Large intestine (tissue), 12 donors: ENCODE data around the gene TMEM42. TPM values are rescaled to one million over a fixed set of nuclear protein-coding genes. Genes with fewer than 3 reads are reported as not detected.
"Not testable (repeated sequence)": the region's sequence is repeated elsewhere in the genome, so short reads cannot be mapped to it uniquely, and the experiment has no call there.

ENCODE experiments used
- DNase-seq, 2 donors: peaks; one replicate each; pipeline versions ENCODE4 v3.0.0 to v3.0.0-alpha.2; 2013
- H3K27ac ChIP-seq: one replicate; pipeline ENCODE4 v1.5.1; 2013; ENCODE audit warnings: low read length
- H3K27me3 ChIP-seq: 2 replicates; pipeline ENCODE4 v1.6.1; 2013; ENCODE audit warnings: low read length; ENCODE audit not compliant: control insufficient read depth, insufficient read depth
- H3K36me3 ChIP-seq: 2 replicates; pipeline ENCODE4 v1.6.1; 2013; ENCODE audit warnings: low read length; ENCODE audit not compliant: control insufficient read depth, insufficient read depth
- H3K4me1 ChIP-seq: one replicate; pipeline ENCODE4 v1.6.1; 2013; ENCODE audit warnings: low read length; ENCODE audit not compliant: control insufficient read depth, insufficient read depth
- H3K4me3 ChIP-seq: one replicate; pipeline ENCODE4 v1.5.1; 2013; ENCODE audit warnings: low read length
- H3K9me3 ChIP-seq: one replicate; pipeline ENCODE4 v1.6.1; 2013; ENCODE audit warnings: mild to moderate bottlenecking, low read depth, low read length, moderate library complexity; ENCODE audit not compliant: control insufficient read depth
- WGBS: methylation state at CpG from one replicate; pipeline ENCODE4 v1.1.5; 2013; ENCODE audit warnings: low lambda C conversion rate; ENCODE audit not compliant: insufficient coverage; 5-methylcytosine and 5-hydroxymethylcytosine counted together
- long read RNA-seq, 11 donors: transcript quantifications; one replicate each; lab custom pipeline, GENCODE V29; 2026
- polyA plus RNA-seq: library from polyadenylated mRNA; unstranded; fragments of 120-200 nt; gene quantifications from one replicate; pipeline ENCODE4 v1.2.1, GENCODE V29; 2013

Gene TMEM42
- 17.1 TPM for polyA plus RNA-seq
- long read RNA-seq, donor 1, partial matches to known transcripts = 0 of 1 reads
- long read RNA-seq, donor 1, other reads (novel, unspliced or antisense) = 0 of 1 reads
- long read RNA-seq, donor 2, transcript TMEM42-201 (3 exons, 1,026 nt) = major isoform, 9 of 11 reads
- long read RNA-seq, donor 2, partial matches to known transcripts = 0 of 11 reads
- long read RNA-seq, donor 2, other reads (novel, unspliced or antisense) = 0 of 11 reads
- long read RNA-seq, donor 3 = 0 reads
- long read RNA-seq, donor 4, partial matches to known transcripts = 0 of 2 reads
- long read RNA-seq, donor 4, other reads (novel, unspliced or antisense) = 0 of 2 reads
- long read RNA-seq, donor 5, partial matches to known transcripts = 0 of 1 reads
- long read RNA-seq, donor 5, other reads (novel, unspliced or antisense) = 0 of 1 reads
- long read RNA-seq, donor 6, partial matches to known transcripts = 0 of 8 reads
- long read RNA-seq, donor 6, other reads (novel, unspliced or antisense) = 0 of 8 reads
- long read RNA-seq, donor 7, partial matches to known transcripts = 0 of 3 reads
- long read RNA-seq, donor 7, other reads (novel, unspliced or antisense) = 0 of 3 reads
- long read RNA-seq, donor 8, transcript TMEM42-201 (3 exons, 1,026 nt) = major isoform, 6 of 14 reads
- long read RNA-seq, donor 8, partial matches to known transcripts = 5 of 14 reads
- long read RNA-seq, donor 8, other reads (novel, unspliced or antisense) = 0 of 14 reads
- long read RNA-seq, donor 9, partial matches to known transcripts = 8 of 15 reads
- long read RNA-seq, donor 9, other reads (novel, unspliced or antisense) = 0 of 15 reads
- long read RNA-seq, donor 10, partial matches to known transcripts = 0 of 5 reads
- long read RNA-seq, donor 10, other reads (novel, unspliced or antisense) = 0 of 5 reads
- long read RNA-seq, donor 11, partial matches to known transcripts = 0 of 4 reads
- long read RNA-seq, donor 11, other reads (novel, unspliced or antisense) = 0 of 4 reads

GRCh38 chr3:44861412-44862225 lies at the start of gene TMEM42:
Gene TMEM42 (plus strand): TSS chr3:44861912. CDS start chr3:44861925, 13 bp downstream.
- H3K36me3 ChIP-seq = peaks cover 7% of the 10 kb centered on the region
- H3K27ac ChIP-seq = peak within 1 kb of the TSS; percentile 80
- no CpG with 5 or more reads among the region's 91 CpGs for WGBS
- peaks cover 6% of the 10 kb centered on the region for H3K4me1 ChIP-seq
- H3K9me3 ChIP-seq = no peaks in the 10 kb centered on the region
- peak within 1 kb of the TSS; percentile 63 for H3K4me3 ChIP-seq
- H3K27me3 ChIP-seq = no peaks in the 10 kb centered on the region
- peak; percentile 90 to 95 for DNase-seq

GRCh38 chr3:44814751-44815150 lies 47.0 kb upstream of the TMEM42 start:
- Histone ChIP-seq H3K27me3 (no peaks in the 10 kb centered on the region), H3K27ac (no peak overlapping the region), H3K4me3 (no peak overlapping the region), H3K4me1 (no peaks in the 10 kb centered on the region), H3K9me3 (no peaks in the 10 kb centered on the region), H3K36me3 (peaks cover 5% of the 10 kb centered on the region)
- no peak for DNase-seq
- WGBS = 100% methylated on average over 1 of the region's 6 CpGs

- not testable (repeated sequence) for H3K27ac ChIP-seq, DNase-seq, H3K4me3 ChIP-seq, H3K36me3 ChIP-seq, H3K4me1 ChIP-seq, H3K9me3 ChIP-seq, H3K27me3 ChIP-seq
- WGBS = no CpG with 5 or more reads among the region's 2 CpGs
These were observed 45.4 kb upstream of the TMEM42 start for GRCh38 chr3:44816334-44816733.

- WGBS = no CpG with 5 or more reads among the region's 34 CpGs
These were observed 40.5 kb upstream of the TMEM42 start for GRCh38 chr3:44821206-44821605.

GRCh38 chr3:44825264-44825925 lies 36.3 kb upstream of the TMEM42 start:
- Histone ChIP-seq H3K27me3 (no peaks in the 10 kb centered on the region), H3K9me3 (no peaks in the 10 kb centered on the region), H3K4me3 (no peak overlapping the region), H3K36me3 (peaks cover 2% of the 10 kb centered on the region), H3K27ac (no peak overlapping the region), H3K4me1 (no peaks in the 10 kb centered on the region)
- no CpG with 5 or more reads among the region's 2 CpGs for WGBS
- peak in 1 of 2 donors; percentile 6 for DNase-seq

More at GRCh38 chr3:44821206-44821605, 40.5 kb upstream of the TMEM42 start:
- H3K4me1 ChIP-seq, DNase-seq, H3K27me3 ChIP-seq, H3K4me3 ChIP-seq, H3K36me3 ChIP-seq, H3K27ac ChIP-seq, H3K9me3 ChIP-seq: not testable (repeated sequence)

- H3K9me3 ChIP-seq = no peaks in the 10 kb centered on the region
- no peak overlapping the region for H3K4me3 ChIP-seq
- no peaks in the 10 kb centered on the region for H3K4me1 ChIP-seq
- no peaks in the 10 kb centered on the region for H3K27me3 ChIP-seq
- no peak overlapping the region for H3K27ac ChIP-seq
- H3K36me3 ChIP-seq = peaks cover 8% of the 10 kb centered on the region
- 93% methylated on average over 2 of the region's 3 CpGs for WGBS
- DNase-seq = no peak
These were observed 34.5 kb upstream of the TMEM42 start for GRCh38 chr3:44827196-44827595.

GRCh38 chr3:44831232-44831631 lies 30.5 kb upstream of the TMEM42 start:
- Histone ChIP-seq H3K4me1 (no peaks in the 10 kb centered on the region), H3K27me3 (no peaks in the 10 kb centered on the region), H3K4me3 (no peak overlapping the region), H3K27ac (no peak overlapping the region), H3K36me3 (peaks cover 9% of the 10 kb centered on the region), H3K9me3 (no peaks in the 10 kb centered on the region)
- no peak for DNase-seq
- 100% methylated on average over 3 of the region's 5 CpGs for WGBS

- H3K27me3 ChIP-seq = no peaks in the 10 kb centered on the region
- whole genome bisulfite sequencing = 67% methylated on average over 1 of the region's 1 CpG
- no peak overlapping the region for H3K4me3 ChIP-seq
- no peak for DNase-seq
- H3K27ac ChIP-seq = no peak overlapping the region
- no peaks in the 10 kb centered on the region for H3K4me1 ChIP-seq
- peaks cover 6% of the 10 kb centered on the region for H3K36me3 ChIP-seq
- no peaks in the 10 kb centered on the region for H3K9me3 ChIP-seq
These were observed 29.7 kb upstream of the TMEM42 start for GRCh38 chr3:44832032-44832431.

GRCh38 chr3:44832965-44833364 lies 28.7 kb upstream of the TMEM42 start:
- Histone ChIP-seq H3K27ac (no peak overlapping the region), H3K4me3 (no peak overlapping the region), H3K36me3 (peaks cover 8% of the 10 kb centered on the region), H3K27me3 (no peaks in the 10 kb centered on the region), H3K4me1 (no peaks in the 10 kb centered on the region), H3K9me3 (no peaks in the 10 kb centered on the region)
- no peak for DNase-seq
- WGBS = 100% methylated on average over 1 of the region's 2 CpGs
